ENCODE results near the gene JADE2.

Gene JADE2

DNA sequence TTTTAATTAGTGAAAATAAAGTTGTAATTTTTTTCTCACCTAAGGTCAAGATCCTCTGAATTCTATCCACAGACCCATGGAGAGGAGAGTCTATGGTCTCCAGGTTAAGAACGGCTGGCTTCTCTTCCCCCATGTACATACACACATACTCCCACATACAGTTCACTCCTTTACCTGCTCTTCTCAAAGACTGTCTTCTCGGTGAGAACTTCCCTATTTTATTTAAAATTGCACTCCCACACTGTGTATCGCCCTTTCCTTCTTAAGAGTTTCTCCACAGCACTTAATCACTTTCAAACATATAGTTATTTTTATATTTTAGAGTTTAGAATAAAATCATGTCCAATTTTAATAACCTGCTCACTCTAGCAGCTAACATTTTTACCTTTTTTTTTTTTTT, 3.6 kb upstream of the JADE2 start:
- H3K4me1 ChIP-seq (ENCODE audit: control insufficient read depth in 2 of 2, insufficient read depth in 2 of 2, low read length in 2 of 2) = peaks cover 0 to 4% of the 10 kb centered on the region in 2 donors
- H3K9ac ChIP-seq (ENCODE audit: low read depth in 1 of 2, low read length in 2 of 2) = no peak overlapping the region
- H3K27me3 ChIP-seq (ENCODE audit: control insufficient read depth in 2 of 2, insufficient read depth in 2 of 2, low read length in 2 of 2) = no peaks in the 10 kb centered on the region
- H3K36me3 ChIP-seq (ENCODE audit: control insufficient read depth in 2 of 2, insufficient read depth in 2 of 2, low read length in 2 of 2) = peaks cover 4 to 5% of the 10 kb centered on the region in 2 donors
- H3K4me3 ChIP-seq (ENCODE audit: low read length in 2 of 2) = no peak overlapping the region
- no peaks in the 10 kb centered on the region for H3K9me3 ChIP-seq (ENCODE audit: control insufficient read depth in 2 of 2, low read length in 2 of 2)
- H3K27ac ChIP-seq (ENCODE audit: low read depth in 2 of 2, low read length in 2 of 2) = no peak overlapping the region

- peak overlapping the region; percentile 85 to 86 for H3K4me3 ChIP-seq (ENCODE audit: low read length in 2 of 2)
- H3K36me3 ChIP-seq (ENCODE audit: control insufficient read depth in 2 of 2, insufficient read depth in 2 of 2, low read length in 2 of 2) = peaks cover 0 to 4% of the 10 kb centered on the region in 2 donors
- H3K4me1 ChIP-seq (ENCODE audit: control insufficient read depth in 2 of 2, insufficient read depth in 2 of 2, low read length in 2 of 2) = peaks cover 9 to 13% of the 10 kb centered on the region in 2 donors
- H3K9me3 ChIP-seq (ENCODE audit: control insufficient read depth in 2 of 2, low read length in 2 of 2) = no peaks in the 10 kb centered on the region
- H3K9ac ChIP-seq (ENCODE audit: low read depth in 1 of 2, low read length in 2 of 2) = peak overlapping the region; percentile 94 to 99
- peak overlapping the region; percentile 98 for H3K27ac ChIP-seq (ENCODE audit: low read depth in 2 of 2, low read length in 2 of 2)
- H3K27me3 ChIP-seq (ENCODE audit: control insufficient read depth in 2 of 2, insufficient read depth in 2 of 2, low read length in 2 of 2) = no peaks in the 10 kb centered on the region
Measured at GRCh38 chr5:134523543-134524271, 1.8 kb upstream of the JADE2 start.

DNA sequence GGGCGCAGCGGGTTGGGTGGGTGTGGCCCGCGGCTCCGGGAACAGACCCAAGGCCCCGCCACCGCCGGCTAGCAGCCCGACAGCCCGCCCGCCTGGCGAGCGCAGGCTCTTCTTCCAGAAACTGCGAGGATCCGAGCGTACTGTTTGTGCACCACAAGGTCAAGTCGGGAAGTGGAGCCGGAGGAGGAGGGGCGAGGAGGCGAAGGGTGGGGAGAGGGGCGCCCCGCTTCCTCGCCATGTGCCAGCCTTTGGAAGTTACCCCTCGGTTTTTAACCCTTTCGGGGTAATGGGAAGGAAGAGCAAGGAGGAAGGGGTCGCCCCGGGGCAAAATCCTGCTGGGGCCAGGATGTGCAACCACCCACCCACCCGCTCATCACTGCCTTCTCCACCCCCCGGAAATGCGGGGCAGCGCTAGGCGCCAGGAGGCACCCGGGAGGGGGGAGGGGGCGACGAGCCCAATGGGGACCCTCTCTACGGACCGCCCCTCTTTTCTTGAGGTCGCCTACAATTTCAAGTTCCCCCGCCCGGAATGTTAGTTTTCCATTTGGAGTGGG, 1.1 kb upstream of the JADE2 start:
- H3K27ac ChIP-seq (ENCODE audit: low read depth in 2 of 2, low read length in 2 of 2) = peak overlapping the region; percentile 98
- peak overlapping the region; percentile 94 to 99 for H3K9ac ChIP-seq (ENCODE audit: low read depth in 1 of 2, low read length in 2 of 2)
- H3K27me3 ChIP-seq (ENCODE audit: control insufficient read depth in 2 of 2, insufficient read depth in 2 of 2, low read length in 2 of 2) = no peaks in the 10 kb centered on the region
- H3K4me3 ChIP-seq (ENCODE audit: low read length in 2 of 2) = peak overlapping the region; percentile 85 to 86
- H3K9me3 ChIP-seq (ENCODE audit: control insufficient read depth in 2 of 2, low read length in 2 of 2) = no peaks in the 10 kb centered on the region
- H3K36me3 ChIP-seq (ENCODE audit: control insufficient read depth in 2 of 2, insufficient read depth in 2 of 2, low read length in 2 of 2) = peaks cover 0 to 4% of the 10 kb centered on the region in 2 donors
- H3K4me1 ChIP-seq (ENCODE audit: control insufficient read depth in 2 of 2, insufficient read depth in 2 of 2, low read length in 2 of 2) = peaks cover 9 to 13% of the 10 kb centered on the region in 2 donors

DNA sequence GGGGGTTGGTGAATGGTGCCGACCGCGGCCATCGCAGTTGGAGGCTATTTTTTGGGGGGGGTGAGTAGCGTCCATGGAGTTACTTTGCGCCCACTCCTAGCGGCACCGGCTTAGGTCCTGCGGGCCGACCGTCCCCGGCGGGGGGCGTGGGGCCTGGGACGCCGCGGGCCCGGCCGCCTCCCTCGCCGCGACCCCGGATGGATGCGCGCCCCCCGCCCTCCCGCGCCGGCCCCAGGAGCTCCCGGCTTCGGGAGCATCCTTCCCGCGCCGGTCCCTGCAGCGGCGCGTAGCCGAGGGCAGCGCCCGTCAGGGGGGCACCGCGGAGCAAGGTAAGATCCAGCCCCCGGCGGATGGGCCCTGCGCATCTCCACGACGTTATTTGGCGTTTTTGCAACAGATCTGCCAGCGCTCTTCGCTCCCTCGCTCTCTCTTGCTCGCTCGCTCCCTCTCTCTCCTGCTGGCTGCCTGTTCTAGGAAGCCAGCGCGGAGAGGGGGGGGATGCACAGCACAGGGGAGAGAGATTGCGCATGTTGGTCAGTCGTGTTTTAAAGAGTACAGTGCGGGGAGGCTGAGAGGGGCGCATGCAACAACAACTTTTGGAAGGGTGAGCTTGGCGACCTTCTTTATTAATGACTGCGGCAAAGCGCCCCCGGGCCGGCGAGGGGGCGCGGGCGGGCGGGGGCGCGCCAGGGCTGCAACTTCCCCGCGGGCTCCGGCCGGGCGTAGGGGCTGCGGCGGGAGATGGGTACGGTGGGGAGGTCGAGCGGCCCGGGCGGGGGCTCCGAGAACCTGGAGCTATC, 413 bp downstream of the JADE2 start:
- H3K36me3 ChIP-seq (ENCODE audit: control insufficient read depth in 2 of 2, insufficient read depth in 2 of 2, low read length in 2 of 2) = no peaks in the 10 kb centered on the region
- peak overlapping the region; percentile 76 to 94 for H3K9ac ChIP-seq (ENCODE audit: low read depth in 1 of 2, low read length in 2 of 2)
- H3K4me3 ChIP-seq (ENCODE audit: low read length in 2 of 2) = peak overlapping the region; percentile 79 to 85
- no peaks in the 10 kb centered on the region for H3K27me3 ChIP-seq (ENCODE audit: control insufficient read depth in 2 of 2, insufficient read depth in 2 of 2, low read length in 2 of 2)
- H3K4me1 ChIP-seq (ENCODE audit: control insufficient read depth in 2 of 2, insufficient read depth in 2 of 2, low read length in 2 of 2) = peaks cover 15 to 18% of the 10 kb centered on the region in 2 donors
- no peaks in the 10 kb centered on the region for H3K9me3 ChIP-seq (ENCODE audit: control insufficient read depth in 2 of 2, low read length in 2 of 2)
- H3K27ac ChIP-seq (ENCODE audit: low read depth in 2 of 2, low read length in 2 of 2) = peak overlapping the region; percentile 98

GRCh38 chr5:134526483-134527155, 1.1 kb downstream of the JADE2 start:
- Histone ChIP-seq H3K4me3 (ENCODE audit: low read length in 2 of 2) (peak overlapping the region; percentile 79 to 85), H3K9ac (ENCODE audit: low read depth in 1 of 2, low read length in 2 of 2) (peak overlapping the region; percentile 76 to 94), H3K9me3 (ENCODE audit: control insufficient read depth in 2 of 2, low read length in 2 of 2) (no peaks in the 10 kb centered on the region), H3K27me3 (ENCODE audit: control insufficient read depth in 2 of 2, insufficient read depth in 2 of 2, low read length in 2 of 2) (no peaks in the 10 kb centered on the region), H3K36me3 (ENCODE audit: control insufficient read depth in 2 of 2, insufficient read depth in 2 of 2, low read length in 2 of 2) (no peaks in the 10 kb centered on the region), H3K27ac (ENCODE audit: low read depth in 2 of 2, low read length in 2 of 2) (peak overlapping the region; percentile 98), H3K4me1 (ENCODE audit: control insufficient read depth in 2 of 2, insufficient read depth in 2 of 2, low read length in 2 of 2) (peaks cover 15 to 18% of the 10 kb centered on the region in 2 donors)

GRCh38 chr5:134527156-134527960, 1.9 kb downstream of the JADE2 start:
- Histone ChIP-seq H3K9ac (ENCODE audit: low read depth in 1 of 2, low read length in 2 of 2) (peak overlapping the region; percentile 54 to 94), H3K4me1 (ENCODE audit: control insufficient read depth in 2 of 2, insufficient read depth in 2 of 2, low read length in 2 of 2) (peaks cover 15 to 18% of the 10 kb centered on the region in 2 donors), H3K27ac (ENCODE audit: low read depth in 2 of 2, low read length in 2 of 2) (peak overlapping the region; percentile 98)

DNA sequence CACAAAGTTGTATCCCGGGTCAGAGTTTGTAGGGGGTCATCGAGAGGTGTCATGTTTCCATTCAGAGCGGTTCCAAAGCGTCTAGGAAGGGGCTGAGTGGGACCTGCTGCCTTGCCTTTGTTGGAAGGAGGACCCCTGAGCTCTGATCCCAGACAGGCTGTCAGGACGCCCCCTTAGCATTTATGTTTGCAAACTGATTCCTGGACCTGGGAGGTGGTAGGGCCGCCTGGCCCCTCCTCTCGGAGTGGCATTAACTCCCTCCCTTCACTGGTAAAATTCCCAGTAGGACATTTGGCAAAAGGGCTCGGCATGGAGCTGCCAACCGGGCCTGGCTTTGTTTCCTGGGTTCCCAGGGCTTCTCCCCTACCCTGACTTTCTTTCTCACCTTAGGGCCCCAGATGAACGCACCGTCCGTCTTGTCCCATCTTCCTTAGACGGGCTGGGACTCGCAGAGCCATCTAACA, 2.5 kb downstream of the JADE2 start:
- Histone ChIP-seq H3K27me3 (ENCODE audit: control insufficient read depth in 2 of 2, insufficient read depth in 2 of 2, low read length in 2 of 2) (no peaks in the 10 kb centered on the region), H3K4me1 (ENCODE audit: control insufficient read depth in 2 of 2, insufficient read depth in 2 of 2, low read length in 2 of 2) (peaks cover 15 to 18% of the 10 kb centered on the region in 2 donors), H3K27ac (ENCODE audit: low read depth in 2 of 2, low read length in 2 of 2) (peak overlapping the region; percentile 98), H3K36me3 (ENCODE audit: control insufficient read depth in 2 of 2, insufficient read depth in 2 of 2, low read length in 2 of 2) (peaks cover 0 to 3% of the 10 kb centered on the region in 2 donors), H3K9me3 (ENCODE audit: control insufficient read depth in 2 of 2, low read length in 2 of 2) (no peaks in the 10 kb centered on the region), H3K4me3 (ENCODE audit: low read length in 2 of 2) (peak overlapping the region; percentile 79 to 85), H3K9ac (ENCODE audit: low read depth in 1 of 2, low read length in 2 of 2) (peak overlapping the region; percentile 54 to 94)

More at GRCh38 chr5:134527156-134527960, 1.9 kb downstream of the JADE2 start:
- Histone ChIP-seq H3K27me3 (ENCODE audit: control insufficient read depth in 2 of 2, insufficient read depth in 2 of 2, low read length in 2 of 2) (no peaks in the 10 kb centered on the region), H3K9me3 (ENCODE audit: control insufficient read depth in 2 of 2, low read length in 2 of 2) (no peaks in the 10 kb centered on the region), H3K4me3 (ENCODE audit: low read length in 2 of 2) (peak overlapping the region; percentile 79 to 85), H3K36me3 (ENCODE audit: control insufficient read depth in 2 of 2, insufficient read depth in 2 of 2, low read length in 2 of 2) (peaks cover 0 to 3% of the 10 kb centered on the region in 2 donors)

GRCh38 chr5:134528556-134528955, 3.1 kb downstream of the JADE2 start:
- Histone ChIP-seq H3K4me3 (ENCODE audit: low read length in 2 of 2) (peak overlapping the region in 1 of 2 donors; percentile 79), H3K36me3 (ENCODE audit: control insufficient read depth in 2 of 2, insufficient read depth in 2 of 2, low read length in 2 of 2) (peaks cover 0 to 3% of the 10 kb centered on the region in 2 donors), H3K9me3 (ENCODE audit: control insufficient read depth in 2 of 2, low read length in 2 of 2) (no peaks in the 10 kb centered on the region), H3K27ac (ENCODE audit: low read depth in 2 of 2, low read length in 2 of 2) (no peak overlapping the region), H3K27me3 (ENCODE audit: control insufficient read depth in 2 of 2, insufficient read depth in 2 of 2, low read length in 2 of 2) (no peaks in the 10 kb centered on the region), H3K4me1 (ENCODE audit: control insufficient read depth in 2 of 2, insufficient read depth in 2 of 2, low read length in 2 of 2) (peaks cover 17 to 18% of the 10 kb centered on the region in 2 donors), H3K9ac (ENCODE audit: low read depth in 1 of 2, low read length in 2 of 2) (no peak overlapping the region)

DNA sequence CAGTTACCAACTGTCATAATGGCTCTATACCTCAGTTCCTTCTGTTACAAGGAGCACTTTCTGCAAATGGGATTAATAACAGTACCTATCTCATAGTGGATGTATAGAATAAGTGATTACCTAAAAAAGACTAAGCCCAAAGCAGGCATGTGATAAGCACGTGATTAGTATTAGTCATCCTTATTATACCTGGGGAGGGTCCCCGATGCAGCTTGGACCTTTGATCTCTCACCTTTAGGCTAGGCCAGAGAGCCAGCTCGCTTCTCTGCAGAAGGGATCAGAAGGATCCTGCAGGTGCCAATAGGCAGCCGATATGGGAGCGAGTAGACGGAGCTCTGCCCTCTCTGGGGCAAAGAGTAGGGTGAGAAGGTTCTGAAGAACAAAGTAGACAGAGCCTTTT, 4.0 kb downstream of the JADE2 start:
- H3K9ac ChIP-seq (ENCODE audit: low read depth in 1 of 2, low read length in 2 of 2) = no peak overlapping the region
- peaks cover 14 to 17% of the 10 kb centered on the region in 2 donors for H3K4me1 ChIP-seq (ENCODE audit: control insufficient read depth in 2 of 2, insufficient read depth in 2 of 2, low read length in 2 of 2)
- H3K9me3 ChIP-seq (ENCODE audit: control insufficient read depth in 2 of 2, low read length in 2 of 2) = no peaks in the 10 kb centered on the region
- H3K27ac ChIP-seq (ENCODE audit: low read depth in 2 of 2, low read length in 2 of 2) = no peak overlapping the region
- no peaks in the 10 kb centered on the region for H3K27me3 ChIP-seq (ENCODE audit: control insufficient read depth in 2 of 2, insufficient read depth in 2 of 2, low read length in 2 of 2)
- H3K4me3 ChIP-seq (ENCODE audit: low read length in 2 of 2) = no peak overlapping the region
- H3K36me3 ChIP-seq (ENCODE audit: control insufficient read depth in 2 of 2, insufficient read depth in 2 of 2, low read length in 2 of 2) = peaks cover 0 to 3% of the 10 kb centered on the region in 2 donors

Measured in mucosa of rectum (tissue), 2 donors.